GM12873 (cell line): ENCODE results near the gene METTL22.

ENCODE experiments used
- TF ChIP-seq, protein P1 (sequence below): IDR thresholded peaks from 2 replicates; pipeline ENCODE4 v1.5.1; 2012; ENCODE audit warnings: low read depth, mild to moderate bottlenecking, moderate library complexity, low read length, control low read depth; ENCODE audit not compliant: insufficient read depth; ENCODE audit errors: missing control alignments

The METTL22 gene

DNA sequence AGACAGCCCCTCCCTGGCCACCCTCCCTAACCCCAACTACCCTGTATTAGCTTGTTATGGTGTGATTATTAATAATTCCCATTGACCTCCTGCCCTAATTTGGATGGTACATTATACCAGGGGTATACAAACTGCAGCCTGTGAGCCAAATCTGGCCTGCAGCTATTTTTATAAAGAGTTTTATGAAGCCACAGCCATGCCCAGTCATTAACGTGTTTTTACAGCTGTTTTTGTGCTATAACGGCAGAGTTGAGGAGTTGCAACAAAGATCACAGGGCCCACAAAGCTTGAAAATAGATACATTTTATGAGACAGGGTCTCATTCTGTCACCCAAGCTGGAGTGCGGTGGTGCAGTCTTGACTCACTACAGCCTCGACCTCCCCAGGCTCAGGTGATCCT is 6.0 kb downstream of the METTL22 start:
- TF ChIP-seq, protein P1, sequence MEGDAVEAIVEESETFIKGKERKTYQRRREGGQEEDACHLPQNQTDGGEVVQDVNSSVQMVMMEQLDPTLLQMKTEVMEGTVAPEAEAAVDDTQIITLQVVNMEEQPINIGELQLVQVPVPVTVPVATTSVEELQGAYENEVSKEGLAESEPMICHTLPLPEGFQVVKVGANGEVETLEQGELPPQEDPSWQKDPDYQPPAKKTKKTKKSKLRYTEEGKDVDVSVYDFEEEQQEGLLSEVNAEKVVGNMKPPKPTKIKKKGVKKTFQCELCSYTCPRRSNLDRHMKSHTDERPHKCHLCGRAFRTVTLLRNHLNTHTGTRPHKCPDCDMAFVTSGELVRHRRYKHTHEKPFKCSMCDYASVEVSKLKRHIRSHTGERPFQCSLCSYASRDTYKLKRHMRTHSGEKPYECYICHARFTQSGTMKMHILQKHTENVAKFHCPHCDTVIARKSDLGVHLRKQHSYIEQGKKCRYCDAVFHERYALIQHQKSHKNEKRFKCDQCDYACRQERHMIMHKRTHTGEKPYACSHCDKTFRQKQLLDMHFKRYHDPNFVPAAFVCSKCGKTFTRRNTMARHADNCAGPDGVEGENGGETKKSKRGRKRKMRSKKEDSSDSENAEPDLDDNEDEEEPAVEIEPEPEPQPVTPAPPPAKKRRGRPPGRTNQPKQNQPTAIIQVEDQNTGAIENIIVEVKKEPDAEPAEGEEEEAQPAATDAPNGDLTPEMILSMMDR: no peak

DNA sequence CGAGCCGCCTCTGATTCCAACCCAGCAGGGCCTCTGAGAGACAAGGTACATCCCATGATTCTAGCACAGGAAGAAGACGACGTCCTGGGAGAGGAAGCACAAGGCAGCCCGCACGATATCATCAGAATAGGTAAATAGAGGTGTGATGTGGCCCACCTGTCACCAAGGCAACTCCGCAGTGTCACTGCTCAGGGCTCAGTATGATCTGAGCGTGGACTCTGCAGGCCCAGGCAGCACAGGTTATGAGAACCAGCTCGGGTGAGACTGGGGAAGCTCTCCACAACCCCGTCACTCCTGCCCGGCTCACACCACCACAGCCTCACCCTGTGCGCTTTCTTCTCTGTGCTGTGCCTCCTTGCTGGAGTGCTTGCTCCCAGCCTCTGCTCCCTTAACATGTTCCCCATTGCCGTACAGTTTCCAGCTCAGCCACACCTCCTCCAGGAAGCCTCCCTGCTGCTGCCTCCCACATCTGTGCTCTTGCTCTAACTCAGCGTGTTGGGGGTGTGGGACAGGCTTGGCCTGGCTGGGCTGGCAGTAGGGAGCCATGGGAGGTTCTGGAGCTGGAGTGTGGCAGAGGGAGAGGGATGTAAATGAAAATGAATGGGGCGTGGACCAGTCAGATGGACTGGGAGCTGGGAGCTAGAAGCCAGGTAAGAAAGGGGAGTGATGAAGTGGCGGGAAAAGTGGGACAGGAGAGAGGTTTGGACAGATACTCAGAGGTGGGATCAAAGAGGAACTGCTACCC is 7.7 kb downstream of the METTL22 start:
- TF ChIP-seq, protein P1: no peak

DNA sequence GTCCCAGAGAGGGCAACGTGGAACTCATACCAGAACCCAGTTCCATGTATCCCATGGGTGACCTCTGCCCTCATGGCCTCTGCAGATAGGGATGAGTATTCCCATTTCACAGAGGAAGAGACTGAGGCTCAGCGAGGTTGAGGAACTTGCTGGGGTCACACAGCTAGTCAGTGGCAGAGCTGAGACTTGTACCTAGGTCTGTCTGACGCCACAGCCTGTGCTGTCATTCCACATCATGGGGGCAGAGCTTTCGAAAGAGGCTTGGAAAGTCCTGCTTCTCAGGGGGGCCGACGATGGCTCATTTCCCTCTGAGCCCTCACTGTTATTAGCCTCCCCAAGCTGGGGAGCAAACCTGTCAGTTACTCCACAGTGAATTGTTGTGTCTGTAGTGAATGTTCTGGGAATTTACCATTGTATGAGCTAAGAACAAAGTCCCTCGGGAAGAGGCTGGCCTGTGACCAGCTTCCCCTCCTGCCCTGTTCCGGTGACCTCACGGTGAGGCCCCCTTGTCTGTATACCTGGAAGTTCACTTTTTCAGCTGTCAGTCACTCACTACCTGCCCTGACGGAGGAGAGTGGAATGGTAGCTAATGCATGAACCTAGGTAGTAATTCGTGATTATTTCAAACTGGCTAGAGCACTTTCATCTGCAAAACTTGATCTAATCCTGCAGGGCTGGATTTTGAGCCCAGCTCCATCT is 8.9 kb downstream of the METTL22 start:
- TF ChIP-seq, protein P1: no peak

DNA sequence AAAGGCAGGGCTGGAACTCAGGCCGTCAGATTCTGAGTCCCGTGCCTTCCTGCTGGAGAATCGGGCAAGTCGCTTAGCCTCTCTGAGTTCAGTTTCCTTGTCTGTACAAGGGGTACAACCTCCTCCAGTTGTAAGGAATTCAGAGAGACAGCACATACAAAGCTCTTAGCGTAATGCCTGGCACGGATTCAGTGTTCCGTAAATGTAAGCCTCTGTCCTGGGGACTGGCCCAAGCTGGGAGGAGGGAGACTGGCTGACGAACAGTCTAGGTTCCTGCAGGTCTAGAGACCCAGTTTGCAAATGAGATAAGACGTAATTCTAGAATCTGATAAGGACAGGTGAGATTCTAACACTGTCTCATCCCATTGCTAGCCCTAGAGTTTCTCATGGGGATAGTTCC is 9.9 kb downstream of the METTL22 start:
- TF ChIP-seq, protein P1: no peak

DNA sequence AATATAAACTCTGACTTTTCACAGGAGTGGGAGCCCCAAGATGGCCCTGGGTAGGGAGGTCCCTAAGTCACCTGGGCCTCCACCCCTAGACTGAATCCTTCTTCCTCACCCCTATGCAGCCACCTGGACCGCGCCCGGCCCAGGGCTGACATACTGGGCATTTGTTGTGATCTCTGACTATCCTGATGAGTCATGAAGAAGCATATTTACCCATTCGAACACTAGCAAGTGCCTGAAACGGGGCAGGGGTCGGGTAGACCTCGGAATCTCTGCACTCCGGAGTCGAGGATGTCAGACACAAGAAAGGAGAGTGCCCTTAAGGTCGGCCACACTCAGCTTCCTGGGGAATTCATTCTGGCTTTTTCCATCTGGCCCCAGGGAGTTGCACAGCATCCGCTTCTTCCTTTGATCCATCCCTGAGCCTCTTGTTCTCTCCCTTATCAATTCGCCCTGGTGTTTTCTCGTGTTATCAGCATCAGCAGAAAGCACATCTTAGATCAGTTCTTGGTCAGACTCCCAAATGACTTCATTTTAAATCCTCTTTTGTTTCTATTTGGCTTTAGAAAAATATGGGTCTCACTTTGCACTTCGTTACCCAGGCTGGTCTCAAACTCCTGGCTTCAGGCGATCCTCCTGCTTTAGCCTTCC is 10.4 kb downstream of the METTL22 start:
- TF ChIP-seq, protein P1: no peak

DNA sequence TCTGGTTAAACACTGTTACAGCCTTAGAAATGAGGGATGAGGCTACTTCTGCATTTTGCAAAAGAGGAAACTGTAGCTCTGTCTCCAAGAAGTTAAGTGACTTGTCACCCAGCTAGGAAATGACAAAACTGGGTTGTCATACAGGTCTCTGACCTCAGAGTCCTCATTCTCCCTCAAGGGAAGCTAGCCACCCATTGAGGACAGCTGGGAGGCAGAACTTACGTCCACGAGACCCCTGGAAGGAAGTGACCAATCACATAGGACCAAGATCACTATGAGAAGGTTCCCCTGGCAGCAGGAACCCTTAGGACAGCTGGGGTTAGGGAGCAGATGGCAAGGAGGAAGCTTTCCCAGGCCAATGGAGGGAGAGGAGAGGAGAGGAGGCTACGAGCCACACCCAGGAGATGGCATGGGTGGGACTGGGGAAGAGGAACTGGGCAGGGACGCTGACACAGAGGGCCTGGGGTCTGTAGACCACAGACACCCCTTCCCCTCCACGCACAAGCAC is 11.2 kb downstream of the METTL22 start:
- TF ChIP-seq, protein P1: no peak

DNA sequence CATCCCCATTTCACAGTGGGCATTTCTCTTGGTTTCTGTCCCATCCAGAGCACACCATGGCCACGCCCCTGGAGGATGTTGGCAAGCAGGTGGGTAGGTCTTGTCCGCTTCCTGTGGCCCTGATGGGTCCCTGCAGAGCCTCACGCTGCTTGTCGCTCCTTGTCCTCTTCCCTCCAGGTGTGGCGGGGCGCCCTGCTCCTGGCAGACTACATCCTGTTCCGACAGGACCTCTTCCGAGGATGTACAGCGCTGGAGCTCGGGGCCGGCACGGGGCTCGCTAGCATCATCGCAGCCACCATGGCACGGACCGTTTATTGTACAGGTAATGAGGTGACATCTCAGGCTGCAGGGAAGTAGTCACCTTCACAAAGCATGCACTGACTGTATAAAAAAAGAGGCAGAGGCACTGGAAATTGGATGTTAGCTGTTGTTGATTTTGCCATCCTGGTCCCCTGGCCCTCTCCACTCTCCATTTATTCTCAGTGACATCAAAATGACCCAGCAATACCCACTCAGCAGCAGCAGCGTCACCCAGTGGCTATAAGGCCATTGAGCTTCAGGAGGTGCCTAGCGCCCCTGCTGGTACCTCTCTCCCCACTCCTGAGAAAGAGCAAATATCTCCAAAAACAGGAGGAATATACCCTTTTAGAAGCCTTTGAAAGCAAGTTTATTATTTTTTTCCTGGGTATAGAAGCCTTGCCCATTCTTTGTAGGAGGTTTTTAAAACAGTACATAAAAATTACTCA is 13.7 kb downstream of the METTL22 start:
- TF ChIP-seq, protein P1: no peak
